GM18907 (cell line): ENCODE results near the gene CIAO2B.

Source experiments
- ATAC-seq: cut with Tn5 transposase; IDR thresholded peaks from one replicate; pipeline ENCODE4 v1.9.1; 2021; ENCODE audit warnings: mild to moderate bottlenecking, moderate library complexity; ENCODE audit not compliant: unreplicated experiment

CIAO2B gene

GRCh38 chr16:66921729-66922450, 12.3 kb downstream of the CIAO2B start:
- ATAC-seq = no peak

- no peak for ATAC-seq
These were observed 13.1 kb downstream of the CIAO2B start for GRCh38 chr16:66920924-66921680.

GRCh38 chr16:66920299-66920590, 14.0 kb downstream of the CIAO2B start:
- no peak for ATAC-seq

GRCh38 chr16:66919569-66920298, 14.5 kb downstream of the CIAO2B start:
- no peak for ATAC-seq

- no peak for ATAC-seq
These were observed 15.2 kb downstream of the CIAO2B start, which contains the start of gene CDH16 for GRCh38 chr16:66918803-66919568. TSS of gene CDH16 (minus strand) at chr16:66918885. CDS start at chr16:66918065, 820 bp downstream.

GRCh38 chr16:66918355-66918754, 15.8 kb downstream of the CIAO2B start:
- no peak for ATAC-seq

- ATAC-seq = no peak
These were observed 16.5 kb downstream of the CIAO2B start for GRCh38 chr16:66917741-66918140.

GRCh38 chr16:66916518-66916917, 17.7 kb downstream of the CIAO2B start:
- no peak for ATAC-seq

- no peak for ATAC-seq
These were observed 19.2 kb downstream of the CIAO2B start for GRCh38 chr16:66915041-66915440.

GRCh38 chr16:66914541-66914940, 19.7 kb downstream of the CIAO2B start:
- no peak for ATAC-seq

- no peak for ATAC-seq
These were observed 20.5 kb downstream of the CIAO2B start for GRCh38 chr16:66913711-66914110.

- no peak for ATAC-seq
These were observed 21.1 kb downstream of the CIAO2B start for GRCh38 chr16:66913081-66913480.

GRCh38 chr16:66911801-66912200, 22.4 kb downstream of the CIAO2B start:
- ATAC-seq = no peak

GRCh38 chr16:66911112-66911511, 23.1 kb downstream of the CIAO2B start:
- ATAC-seq = no peak

- ATAC-seq = no peak
These were observed 23.8 kb downstream of the CIAO2B start for GRCh38 chr16:66910175-66910940.

GRCh38 chr16:66908762-66909559, 25.2 kb downstream of the CIAO2B start:
- no peak for ATAC-seq

- no peak for ATAC-seq
These were observed 26.1 kb downstream of the CIAO2B start for GRCh38 chr16:66908116-66908515.

GRCh38 chr16:66906916-66907836, 27.0 kb downstream of the CIAO2B start:
- no peak for ATAC-seq
